ENCODE measurements around the gene OR8D1.

- TF ChIP-seq CTCF (IDR thresholded peaks at IDR 0.05 in 4 of 5, conservative IDR thresholded peaks at IDR 0.05 in 1 of 5) (no peak), POLR2A (IDR thresholded peaks at IDR 0.05) (no peak)
Measured at GRCh38 chr11:124311670-124312069, 2.1 kb downstream of the OR8D1 start.
